MCF 10A (cell line): Measurements from ENCODE around the gene DIS3L. TPM values are rescaled to one million over a fixed set of nuclear protein-coding genes. Genes with fewer than 3 reads are reported as not detected.

ENCODE experiments used
- BruUV-seq: library from RNA; stranded (reverse); fragments of 400-500 nt; replicated peaks from 2 replicates; lab custom pipeline; 2021; lab: Mats Ljungman, UMichigan
- CTCF ChIA-PET: fragments of 300-600 bp; sonication (Branson Sonifier 250); formaldehyde crosslinking; extraction: SDS; loops from one replicate; lab custom pipeline; 2021; ENCODE audit warnings: antibody characterized with exemption, inconsistent platforms; lab: Yijun Ruan, JAX
- POLR2A ChIA-PET: fragments of 300-600, 350-650 bp; sonication (Branson Sonifier 250); formaldehyde crosslinking; extraction: SDS; loops from one replicate; lab custom pipeline; 2020; ENCODE audit warnings: antibody characterized with exemption, inconsistent platforms; lab: Yijun Ruan, JAX
- DNase-seq: peaks from one replicate; pipeline ENCODE4 v3.0.0-alpha.2; 2018; ENCODE audit not compliant: unreplicated experiment
- H3K27ac Mint-ChIP-seq: one replicate; pipeline ENCODE4 v1.8.0; 2022; ENCODE audit warnings: mild to moderate bottlenecking, low read depth, mixed read lengths; ENCODE audit not compliant: unreplicated experiment
- H3K27me3 Mint-ChIP-seq: one replicate; pipeline ENCODE4 v1.8.0; 2022; ENCODE audit warnings: mixed read lengths; ENCODE audit not compliant: insufficient read depth, unreplicated experiment
- H3K36me3 Mint-ChIP-seq: one replicate; pipeline ENCODE4 v1.8.0; 2022; ENCODE audit warnings: mild to moderate bottlenecking, moderate library complexity, mixed read lengths; ENCODE audit not compliant: insufficient read depth, unreplicated experiment
- H3K4me1 Mint-ChIP-seq: one replicate; pipeline ENCODE4 v1.8.0; 2022; ENCODE audit warnings: mixed read lengths; ENCODE audit not compliant: insufficient read depth, unreplicated experiment
- H3K4me3 Mint-ChIP-seq: one replicate; pipeline ENCODE4 v1.8.0; 2022; ENCODE audit warnings: mild to moderate bottlenecking, moderate library complexity, mixed read lengths; ENCODE audit not compliant: unreplicated experiment
- H3K9me3 Mint-ChIP-seq: one replicate; pipeline ENCODE4 v1.8.0; 2022; ENCODE audit warnings: mixed read lengths; ENCODE audit not compliant: unreplicated experiment
- intact Hi-C: fragments of 100-400 bp; cut with micrococcal nuclease; formaldehyde crosslinking; loops from 2 replicates; pipeline ENCODE4 v1.14.1; 2022
- total RNA-seq: library from RNA; stranded (reverse); gene quantifications from 2 replicates; pipeline ENCODE4 v1.2.3, GENCODE V29; 2022
- TF ChIP-seq, protein P1 (sequence below): fragments of 200-600 bp; IDR thresholded peaks from one replicate; pipeline ENCODE4 v1.8.0; 2022; ENCODE audit warnings: antibody characterized with exemption, mild to moderate bottlenecking; ENCODE audit not compliant: unreplicated experiment

Gene DIS3L
- total RNA-seq, 1 experiment from 2014 or later = 42.8 TPM

DNA sequence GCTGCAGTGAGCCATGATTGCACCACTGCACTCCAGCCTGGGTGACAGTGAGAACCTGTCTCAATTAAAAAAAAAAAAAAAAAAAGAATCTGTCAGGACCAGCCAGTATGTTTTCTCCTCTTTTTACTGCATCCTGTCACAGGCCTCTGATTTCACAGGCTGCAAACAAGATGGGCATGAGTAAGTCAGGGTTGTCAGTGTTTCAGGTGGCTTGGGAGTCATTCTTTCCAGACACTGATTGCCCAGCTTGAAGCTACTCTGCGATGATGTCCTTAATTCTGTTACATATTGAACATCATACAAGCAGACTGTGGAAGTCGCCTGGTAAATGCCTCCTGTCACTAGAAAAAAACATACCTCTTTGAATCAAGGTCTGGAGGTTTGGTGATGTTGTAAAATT, 18.8 kb downstream of the DIS3L start:
- Mint-ChIP-seq H3K4me3 (no peak overlapping the region), H3K9me3 (no peaks in the 10 kb centered on the region), H3K27me3 (no peaks in the 10 kb centered on the region), H3K27ac (no peak overlapping the region), H3K36me3 (peaks cover 92% of the 10 kb centered on the region), H3K4me1 (no peaks in the 10 kb centered on the region)
- TF ChIP-seq, protein P1, sequence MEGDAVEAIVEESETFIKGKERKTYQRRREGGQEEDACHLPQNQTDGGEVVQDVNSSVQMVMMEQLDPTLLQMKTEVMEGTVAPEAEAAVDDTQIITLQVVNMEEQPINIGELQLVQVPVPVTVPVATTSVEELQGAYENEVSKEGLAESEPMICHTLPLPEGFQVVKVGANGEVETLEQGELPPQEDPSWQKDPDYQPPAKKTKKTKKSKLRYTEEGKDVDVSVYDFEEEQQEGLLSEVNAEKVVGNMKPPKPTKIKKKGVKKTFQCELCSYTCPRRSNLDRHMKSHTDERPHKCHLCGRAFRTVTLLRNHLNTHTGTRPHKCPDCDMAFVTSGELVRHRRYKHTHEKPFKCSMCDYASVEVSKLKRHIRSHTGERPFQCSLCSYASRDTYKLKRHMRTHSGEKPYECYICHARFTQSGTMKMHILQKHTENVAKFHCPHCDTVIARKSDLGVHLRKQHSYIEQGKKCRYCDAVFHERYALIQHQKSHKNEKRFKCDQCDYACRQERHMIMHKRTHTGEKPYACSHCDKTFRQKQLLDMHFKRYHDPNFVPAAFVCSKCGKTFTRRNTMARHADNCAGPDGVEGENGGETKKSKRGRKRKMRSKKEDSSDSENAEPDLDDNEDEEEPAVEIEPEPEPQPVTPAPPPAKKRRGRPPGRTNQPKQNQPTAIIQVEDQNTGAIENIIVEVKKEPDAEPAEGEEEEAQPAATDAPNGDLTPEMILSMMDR = no peak
- ChIA-PET CTCF (interaction anchor here (0.6 to 1.4 kb wide), 2 partner anchors 11 to 74 kb away, joined by 3 to 4 read pairs; no protein-coding TSS in a partner anchor), POLR2A (interaction anchor here (1.3 kb wide), 1 partner anchor 18 kb away, joined by 4 read pairs; no protein-coding TSS in a partner anchor)
- no TSS peak for BruUV-seq
- intact Hi-C loops = no loop called here
- no peak for DNase-seq

DNA sequence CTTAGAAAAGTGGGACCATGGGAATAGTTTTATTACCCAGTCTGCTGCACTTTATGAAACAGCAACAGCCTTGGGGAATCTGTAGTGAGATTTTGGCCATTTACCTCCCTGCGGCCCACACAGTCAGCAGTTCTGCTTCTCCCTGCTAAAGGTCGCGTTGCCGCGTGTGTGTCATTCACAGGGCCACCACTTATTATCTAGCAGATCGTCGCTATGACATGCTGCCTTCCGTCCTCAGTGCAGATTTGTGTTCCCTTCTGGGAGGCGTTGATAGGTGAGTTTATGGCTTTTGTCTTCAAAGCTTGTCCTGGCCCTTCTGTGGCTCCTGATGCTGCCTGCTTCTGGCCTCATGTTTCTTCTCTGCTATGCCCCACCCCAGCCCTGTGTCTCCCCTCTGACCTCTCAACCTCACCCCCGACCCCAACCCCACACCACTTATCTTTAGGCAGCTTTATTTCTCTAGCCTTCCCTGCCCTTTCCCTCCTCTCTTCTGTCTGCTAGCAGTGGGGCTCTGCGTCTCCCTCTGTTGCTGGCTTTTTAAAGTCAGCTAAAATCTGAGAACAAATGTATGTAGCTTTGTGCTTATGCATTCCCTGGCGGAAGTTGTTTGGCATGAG, 30.1 kb downstream of the DIS3L start:
- no peaks in the 10 kb centered on the region for H3K27me3 Mint-ChIP-seq
- peaks cover 95% of the 10 kb centered on the region for H3K36me3 Mint-ChIP-seq
- ChIA-PET CTCF (no interaction called here), POLR2A (interaction anchor here (0.5 to 0.9 kb wide), 4 partner anchors 12 to 1064 kb away, joined by 3 to 4 read pairs (median 3); no protein-coding TSS in a partner anchor)
- no peaks in the 10 kb centered on the region for H3K4me1 Mint-ChIP-seq
- no TSS peak for BruUV-seq
- H3K27ac Mint-ChIP-seq = no peak overlapping the region
- intact Hi-C loops = no loop called here
- no peak for DNase-seq
- no peaks in the 10 kb centered on the region for H3K9me3 Mint-ChIP-seq
- H3K4me3 Mint-ChIP-seq = no peak overlapping the region
- TF ChIP-seq, protein P1 = no peak

DNA sequence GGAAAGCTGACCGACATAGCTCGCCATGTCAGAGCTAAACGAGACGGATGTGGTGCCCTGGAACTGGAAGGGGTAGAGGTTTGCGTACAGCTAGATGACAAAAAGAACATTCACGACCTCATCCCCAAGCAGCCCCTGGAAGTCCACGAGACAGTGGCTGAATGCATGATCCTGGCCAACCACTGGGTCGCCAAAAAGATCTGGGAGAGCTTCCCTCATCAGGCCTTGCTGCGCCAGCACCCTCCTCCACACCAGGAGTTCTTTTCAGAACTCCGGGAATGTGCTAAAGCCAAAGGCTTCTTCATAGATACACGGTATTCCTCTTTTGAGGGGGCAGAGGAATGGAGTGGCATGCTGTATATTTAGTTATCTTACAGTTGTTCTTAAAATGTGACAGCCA, 32.7 kb downstream of the DIS3L start:
- no peak overlapping the region for H3K4me3 Mint-ChIP-seq

DNA sequence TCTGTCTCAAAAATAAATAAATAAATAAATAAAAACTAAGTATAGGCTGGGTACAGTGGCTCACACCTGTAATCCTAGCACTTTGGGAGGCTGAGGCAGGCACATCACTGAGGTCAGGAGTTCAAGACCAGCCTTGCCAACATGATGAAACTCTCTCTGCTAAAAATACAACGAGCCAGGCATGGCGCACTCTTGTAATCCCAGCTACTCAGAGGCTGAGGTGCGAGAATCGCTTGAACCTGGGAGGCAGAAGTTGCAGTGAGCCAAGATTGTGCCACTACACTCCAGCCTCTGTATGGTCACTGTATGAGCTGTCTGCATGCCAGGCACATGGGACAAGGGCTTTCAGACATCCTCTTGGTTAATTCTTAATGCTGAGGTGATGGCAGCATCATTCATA, 34.4 kb downstream of the DIS3L start:
- peaks cover 95% of the 10 kb centered on the region for H3K36me3 Mint-ChIP-seq
- ChIA-PET CTCF (interaction anchor here (0.6 kb wide), 1 partner anchor 40 kb away, joined by 3 read pairs; no protein-coding TSS in a partner anchor), POLR2A (interaction anchor here (0.6 kb wide), 1 partner anchor 1698 kb away, joined by 4 read pairs; no protein-coding TSS in a partner anchor)
- no peak for DNase-seq
- H3K9me3 Mint-ChIP-seq = no peaks in the 10 kb centered on the region
- H3K4me1 Mint-ChIP-seq = no peaks in the 10 kb centered on the region
- H3K27ac Mint-ChIP-seq = no peak overlapping the region
- BruUV-seq = no TSS peak
- H3K4me3 Mint-ChIP-seq = no peak overlapping the region
- TF ChIP-seq, protein P1 = no peak
- H3K27me3 Mint-ChIP-seq = no peaks in the 10 kb centered on the region
- intact Hi-C loops = no loop called here

More for the DNA sequence above, 32.7 kb downstream of the DIS3L start:
- ChIA-PET CTCF (interaction anchor here (0.6 kb wide), 1 partner anchor 412 kb away, joined by 3 read pairs; no protein-coding TSS in a partner anchor), POLR2A (interaction anchor here (0.8 kb wide), 1 partner anchor 11 kb away, joined by 7 read pairs; no protein-coding TSS in a partner anchor)
- H3K9me3 Mint-ChIP-seq = no peaks in the 10 kb centered on the region
- no peaks in the 10 kb centered on the region for H3K4me1 Mint-ChIP-seq
- TF ChIP-seq, protein P1 = no peak
- intact Hi-C loops = no loop called here
- no TSS peak for BruUV-seq
- H3K27me3 Mint-ChIP-seq = no peaks in the 10 kb centered on the region
- no peak for DNase-seq
- H3K27ac Mint-ChIP-seq = no peak overlapping the region
- H3K36me3 Mint-ChIP-seq = peaks cover 95% of the 10 kb centered on the region
